Fibroblast of pulmonary artery (primary cell): ENCODE measurements around the gene MOB1B.

ENCODE experiments used
- DNase-seq: peaks from one replicate; pipeline ENCODE4 v3.0.0-alpha.2; 2010; ENCODE audit warnings: low read depth
- H3K4me3 ChIP-seq: replicated peaks from 2 replicates; pipeline ENCODE4 v1.5.1; 2011; ENCODE audit warnings: low read depth, mild to moderate bottlenecking, control low read depth, low read length, moderate library complexity
- CTCF ChIP-seq: IDR thresholded peaks from 2 replicates; pipeline ENCODE4 v1.5.1; 2011; ENCODE audit warnings: mild to moderate bottlenecking, control low read depth, low read length, inconsistent platforms; ENCODE audit errors: missing control alignments

The MOB1B gene

GRCh38 chr4:70948665-70949260, 46.6 kb downstream of the MOB1B start:
- no peak overlapping the region for H3K4me3 ChIP-seq
- TF ChIP-seq CTCF: no peak
- DNase-seq: no peak

- H3K4me3 ChIP-seq: no peak overlapping the region
- no peak for DNase-seq
- no peak for TF ChIP-seq CTCF
Observed at GRCh38 chr4:70954032-70954431, 51.9 kb downstream of the MOB1B start.

DNA sequence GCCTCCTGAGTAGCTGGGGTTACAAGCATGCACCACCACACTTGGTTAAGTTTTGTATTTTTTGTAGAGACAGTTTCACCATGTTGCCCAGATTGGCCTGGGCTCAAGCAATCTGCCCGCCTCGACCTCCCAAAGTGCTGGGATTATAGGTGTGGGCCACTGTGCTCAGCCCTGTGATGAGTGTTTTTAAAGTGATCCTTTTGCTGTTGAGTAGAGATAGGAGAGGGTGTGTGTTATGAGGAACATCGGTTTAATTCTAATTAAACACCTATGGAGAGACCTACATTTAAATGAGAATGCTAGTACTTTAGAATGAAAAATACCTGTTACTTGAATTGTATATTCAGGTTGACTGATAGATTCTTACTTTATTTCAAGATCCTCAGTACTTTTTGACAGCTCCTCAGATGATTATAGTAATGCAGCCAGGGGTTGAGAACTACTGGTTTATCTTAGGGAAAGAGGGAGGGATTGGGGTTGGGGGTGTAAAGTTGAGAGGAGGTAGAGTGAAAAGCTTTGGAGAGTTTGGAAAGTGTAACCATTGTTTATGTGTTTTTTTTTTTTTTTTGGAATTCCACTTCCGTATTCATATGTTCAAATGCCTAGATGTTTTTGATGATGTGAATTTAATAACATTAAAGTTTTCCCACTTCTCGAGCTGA, 54.5 kb downstream of the MOB1B start:
- H3K4me3 ChIP-seq: no peak overlapping the region
- no peak for DNase-seq
- TF ChIP-seq CTCF: no peak

GRCh38 chr4:70958681-70959080, 56.5 kb downstream of the MOB1B start:
- no peak overlapping the region for H3K4me3 ChIP-seq
- DNase-seq: peak; percentile 56
- no peak for TF ChIP-seq CTCF

DNA sequence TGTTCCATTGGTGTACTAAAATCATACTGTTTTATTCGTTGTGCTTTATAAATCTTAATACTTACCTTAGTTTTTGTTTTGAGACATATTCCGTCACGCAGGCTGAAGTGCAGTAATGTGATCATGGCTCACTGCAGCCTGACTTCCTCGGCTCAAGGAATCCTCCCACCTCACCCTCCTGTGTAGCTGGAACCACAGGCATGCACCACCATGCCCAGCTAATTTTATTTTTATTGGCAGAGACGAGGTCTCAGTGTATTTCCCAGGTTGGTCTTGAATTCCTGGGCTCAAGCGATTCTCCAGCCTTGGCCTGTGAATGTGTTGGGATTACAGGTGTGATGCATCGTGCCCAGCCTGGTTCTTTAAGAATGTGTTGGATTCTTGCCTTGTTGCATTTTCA, 66.9 kb downstream of the MOB1B start:
- no peak for DNase-seq
- no peak for TF ChIP-seq CTCF
- H3K4me3 ChIP-seq: no peak overlapping the region

GRCh38 chr4:70976252-70976651, 74.1 kb downstream of the MOB1B start:
- no peak for TF ChIP-seq CTCF
- no peak overlapping the region for H3K4me3 ChIP-seq
- no peak for DNase-seq

DNA sequence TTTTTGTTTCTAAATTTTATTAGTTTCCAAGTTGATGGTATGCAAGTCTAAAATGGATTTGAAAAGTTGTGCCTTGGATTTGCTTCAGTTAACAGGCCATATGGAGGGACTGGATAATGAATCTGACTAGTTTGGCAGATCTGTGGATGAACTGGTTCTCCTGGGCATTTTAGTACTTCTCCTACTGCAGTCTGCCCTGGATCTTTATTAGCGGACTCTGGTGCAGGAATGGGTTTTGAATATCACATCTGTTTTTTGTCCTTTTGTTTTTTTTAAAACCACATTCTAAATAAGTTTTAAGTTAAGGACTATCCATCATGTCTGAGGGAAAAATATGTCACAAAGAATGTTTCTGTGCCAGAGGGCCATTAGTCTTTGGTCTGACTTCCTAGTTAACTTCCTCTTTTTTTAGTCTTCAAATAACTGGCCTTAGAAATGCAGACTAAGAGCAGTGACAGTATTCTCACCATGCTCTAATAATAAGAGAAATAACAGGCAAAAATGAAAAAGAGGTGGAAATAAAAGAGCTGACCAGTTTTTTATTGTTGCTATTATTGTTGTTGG, 77.4 kb downstream of the MOB1B start:
- DNase-seq: no peak

More for the DNA sequence above, 77.4 kb downstream of the MOB1B start:
- no peak for TF ChIP-seq CTCF
- no peak overlapping the region for H3K4me3 ChIP-seq
